AG10803 (cell line): ENCODE data around the gene ZNF256.
A peak's percentile ranks its signal among the peaks of the same experiment; 100 is the strongest.

Source experiments
- DNase-seq: peaks from one replicate; pipeline ENCODE4 v3.0.0; 2010; ENCODE audit warnings: low read depth
- H3K4me3 ChIP-seq: 2 replicates; pipeline ENCODE4 v1.5.1; 2011; ENCODE audit warnings: mild to moderate bottlenecking, low read length, control low read depth
- CTCF ChIP-seq: conservative IDR thresholded peaks from 2 replicates; pipeline ENCODE4 v1.5.1; 2011; ENCODE audit warnings: mild to moderate bottlenecking, low read length, control low read depth, inconsistent platforms

Gene ZNF256

GRCh38 chr19:57947419-57948134 lies at the start of gene ZNF256:
TSS of gene ZNF256 (minus strand) at chr19:57947706. CDS start at chr19:57947474, 232 bp downstream.
- H3K4me3 ChIP-seq: peak within 1 kb of the TSS; percentile 89

GRCh38 chr19:57992841-57993240 lies 45.3 kb upstream of the ZNF256 start:
- no peak for TF ChIP-seq CTCF
- H3K4me3 ChIP-seq: no peak overlapping the region
- DNase-seq: no peak

More at GRCh38 chr19:57947419-57948134, at the start of gene ZNF256:
- peak; percentile 93 for DNase-seq
- peak; percentile 63 for TF ChIP-seq CTCF

- no peak for DNase-seq
- TF ChIP-seq CTCF: no peak
- no peak overlapping the region for H3K4me3 ChIP-seq
These were observed 31.2 kb upstream of the ZNF256 start for GRCh38 chr19:57978586-57979289.

GRCh38 chr19:57974434-57974833 lies 26.9 kb upstream of the ZNF256 start, which contains the start of gene C19orf18:
TSS of gene C19orf18 (minus strand) at chr19:57974534. CDS start at chr19:57974432, 102 bp downstream.
- TF ChIP-seq CTCF: no peak
- DNase-seq: no peak
- no peak within 1 kb of the TSS for H3K4me3 ChIP-seq

GRCh38 chr19:57964761-57965160 lies 17.3 kb upstream of the ZNF256 start:
- DNase-seq: no peak
- no peak overlapping the region for H3K4me3 ChIP-seq
- TF ChIP-seq CTCF: no peak

- TF ChIP-seq CTCF: no peak
- DNase-seq: no peak
- no peak overlapping the region for H3K4me3 ChIP-seq
These were observed 14.3 kb upstream of the ZNF256 start for GRCh38 chr19:57961785-57962184.

GRCh38 chr19:57954996-57955395 lies 7.5 kb upstream of the ZNF256 start:
- no peak for TF ChIP-seq CTCF
- DNase-seq: no peak
- no peak overlapping the region for H3K4me3 ChIP-seq
